ENCODE results near the gene SDK1.

Gene SDK1

DNA sequence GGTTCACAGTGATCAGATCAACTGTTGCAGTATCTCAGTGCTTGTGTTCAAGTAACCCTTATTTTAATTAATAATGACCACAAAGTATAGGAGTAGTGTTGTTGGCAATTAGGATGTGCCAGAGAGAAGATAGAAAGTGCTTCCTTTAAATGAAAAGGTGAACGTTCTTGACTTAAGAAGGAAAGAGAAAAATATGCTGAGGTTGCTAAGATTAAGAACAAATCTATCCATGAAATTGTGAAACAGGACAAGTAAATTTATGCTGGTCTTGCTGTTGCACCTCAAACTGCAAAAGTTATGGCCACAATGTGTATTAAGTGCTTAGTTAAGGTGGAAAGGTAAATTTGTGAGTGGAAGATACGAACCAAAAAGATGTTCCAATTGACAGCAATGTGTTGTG is 139.5 kb downstream of the SDK1 start:
- H3K27ac ChIP-seq (ENCODE audit: insufficient read depth, low read length, poor library complexity, severe bottlenecking) = no peak overlapping the region
- no peaks in the 10 kb centered on the region for H3K4me1 ChIP-seq (ENCODE audit: control insufficient read depth, insufficient read depth, low read length, poor library complexity, severe bottlenecking)
- no peaks in the 10 kb centered on the region for H3K27me3 ChIP-seq (replicated peaks; ENCODE audit: control insufficient read depth, insufficient read depth, low read length, poor library complexity, severe bottlenecking)
- no peak for DNase-seq
- H3K9me3 ChIP-seq (ENCODE audit: control insufficient read depth, low read length) = no peaks in the 10 kb centered on the region
- no peaks in the 10 kb centered on the region for H3K36me3 ChIP-seq (ENCODE audit: control insufficient read depth, insufficient read depth, low read length)
- no peak overlapping the region for H3K4me3 ChIP-seq (ENCODE audit: insufficient read depth, low read depth, low read length, poor library complexity, severe bottlenecking)

DNA sequence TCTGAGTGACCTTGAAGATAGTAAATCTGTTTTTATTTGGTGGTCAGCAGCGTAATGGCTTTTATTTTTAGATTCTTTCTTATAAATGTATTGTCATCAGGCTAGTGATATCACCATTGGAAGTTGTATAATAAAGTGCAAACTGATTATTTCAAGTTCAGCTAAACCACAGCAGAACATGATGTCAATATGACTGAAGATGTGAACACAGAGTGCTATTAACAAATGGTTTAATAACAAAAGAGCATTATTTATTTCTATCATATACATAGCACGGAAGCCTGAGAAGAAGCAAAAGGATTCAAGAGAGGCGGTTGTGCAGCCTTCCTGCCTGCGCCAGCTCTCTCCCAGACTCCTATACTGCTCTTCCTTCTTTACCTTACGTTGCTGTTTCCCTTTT is 142.7 kb downstream of the SDK1 start:
- no peaks in the 10 kb centered on the region for H3K9me3 ChIP-seq (ENCODE audit: control insufficient read depth, low read length)
- DNase-seq = no peak
- H3K27me3 ChIP-seq (replicated peaks; ENCODE audit: control insufficient read depth, insufficient read depth, low read length, poor library complexity, severe bottlenecking) = no peaks in the 10 kb centered on the region
- H3K4me1 ChIP-seq (ENCODE audit: control insufficient read depth, insufficient read depth, low read length, poor library complexity, severe bottlenecking) = no peaks in the 10 kb centered on the region
- no peak overlapping the region for H3K27ac ChIP-seq (ENCODE audit: insufficient read depth, low read length, poor library complexity, severe bottlenecking)
- H3K4me3 ChIP-seq (ENCODE audit: insufficient read depth, low read depth, low read length, poor library complexity, severe bottlenecking) = no peak overlapping the region
- no peaks in the 10 kb centered on the region for H3K36me3 ChIP-seq (ENCODE audit: control insufficient read depth, insufficient read depth, low read length)

DNA sequence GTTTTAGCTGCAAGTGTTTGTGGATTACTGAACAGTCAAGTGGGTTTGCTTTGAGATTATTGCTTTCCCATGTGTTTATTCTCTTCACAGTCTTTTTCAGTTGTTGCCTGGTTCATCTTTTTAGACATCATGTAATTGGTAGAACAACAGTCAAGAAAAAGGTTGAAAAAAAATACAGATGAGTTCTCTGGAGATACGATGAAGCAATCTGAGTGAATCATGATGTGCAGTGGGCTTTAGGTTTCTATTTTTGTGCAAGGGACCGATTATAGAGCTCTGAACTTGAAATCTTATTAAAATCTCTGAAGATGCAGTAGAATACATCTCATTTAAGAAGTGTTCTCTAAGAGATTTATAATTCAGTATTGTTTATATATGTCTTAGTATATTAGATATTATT is 145.7 kb downstream of the SDK1 start:
- Histone ChIP-seq H3K9me3 (ENCODE audit: control insufficient read depth, low read length) (no peaks in the 10 kb centered on the region), H3K36me3 (ENCODE audit: control insufficient read depth, insufficient read depth, low read length) (no peaks in the 10 kb centered on the region), H3K4me1 (ENCODE audit: control insufficient read depth, insufficient read depth, low read length, poor library complexity, severe bottlenecking) (no peaks in the 10 kb centered on the region), H3K27me3 (replicated peaks; ENCODE audit: control insufficient read depth, insufficient read depth, low read length, poor library complexity, severe bottlenecking) (no peaks in the 10 kb centered on the region), H3K4me3 (ENCODE audit: insufficient read depth, low read depth, low read length, poor library complexity, severe bottlenecking) (no peak overlapping the region), H3K27ac (ENCODE audit: insufficient read depth, low read length, poor library complexity, severe bottlenecking) (no peak overlapping the region)
- no peak for DNase-seq

DNA sequence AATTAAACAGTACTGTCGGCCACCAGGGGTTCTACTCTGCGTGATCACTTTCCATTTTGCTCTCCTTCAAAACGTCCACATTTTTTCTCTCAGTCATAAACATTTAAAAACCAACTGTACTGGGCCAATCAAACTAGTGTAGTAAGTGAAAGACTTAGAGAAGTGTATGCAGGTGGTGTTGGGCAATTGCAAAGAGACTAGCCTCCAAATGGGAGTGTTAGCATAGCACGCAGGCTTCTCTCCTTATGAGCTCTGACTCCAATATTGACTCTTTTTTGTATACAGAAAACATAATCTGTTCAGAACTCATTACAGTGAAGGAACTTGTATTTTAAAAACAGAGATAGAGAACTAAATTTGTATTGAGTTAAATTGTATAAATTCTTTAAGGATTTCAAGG is 150.6 kb downstream of the SDK1 start:
- no peak for DNase-seq

DNA sequence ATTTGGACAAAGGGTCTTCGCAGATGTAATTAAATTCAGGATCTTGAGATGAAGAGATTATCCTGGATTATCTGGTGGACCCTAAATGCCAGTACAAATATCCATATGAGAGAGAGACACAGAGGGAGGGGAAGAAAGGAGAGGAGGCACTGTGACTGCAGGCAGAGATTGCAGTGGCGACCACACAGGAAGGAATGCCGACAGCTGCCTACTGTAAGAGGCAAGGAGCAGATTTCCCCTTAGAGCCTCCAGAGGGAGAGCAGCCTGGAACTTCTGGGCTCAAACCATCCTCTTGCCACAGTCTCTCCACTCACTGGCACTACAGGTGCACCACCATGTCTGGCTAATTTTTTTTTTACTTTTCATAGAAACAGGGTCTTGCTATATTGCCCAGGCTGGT is 152.3 kb downstream of the SDK1 start:
- no peaks in the 10 kb centered on the region for H3K9me3 ChIP-seq (ENCODE audit: control insufficient read depth, low read length)
- H3K4me3 ChIP-seq (ENCODE audit: insufficient read depth, low read depth, low read length, poor library complexity, severe bottlenecking) = no peak overlapping the region
- no peaks in the 10 kb centered on the region for H3K4me1 ChIP-seq (ENCODE audit: control insufficient read depth, insufficient read depth, low read length, poor library complexity, severe bottlenecking)
- H3K27ac ChIP-seq (ENCODE audit: insufficient read depth, low read length, poor library complexity, severe bottlenecking) = no peak overlapping the region
- no peaks in the 10 kb centered on the region for H3K36me3 ChIP-seq (ENCODE audit: control insufficient read depth, insufficient read depth, low read length)
- H3K27me3 ChIP-seq (replicated peaks; ENCODE audit: control insufficient read depth, insufficient read depth, low read length, poor library complexity, severe bottlenecking) = no peaks in the 10 kb centered on the region
- no peak for DNase-seq

More for the DNA sequence above, 150.6 kb downstream of the SDK1 start:
- Histone ChIP-seq H3K27me3 (replicated peaks; ENCODE audit: control insufficient read depth, insufficient read depth, low read length, poor library complexity, severe bottlenecking) (no peaks in the 10 kb centered on the region), H3K4me1 (ENCODE audit: control insufficient read depth, insufficient read depth, low read length, poor library complexity, severe bottlenecking) (no peaks in the 10 kb centered on the region), H3K4me3 (ENCODE audit: insufficient read depth, low read depth, low read length, poor library complexity, severe bottlenecking) (no peak overlapping the region), H3K36me3 (ENCODE audit: control insufficient read depth, insufficient read depth, low read length) (no peaks in the 10 kb centered on the region), H3K9me3 (ENCODE audit: control insufficient read depth, low read length) (no peaks in the 10 kb centered on the region), H3K27ac (ENCODE audit: insufficient read depth, low read length, poor library complexity, severe bottlenecking) (no peak overlapping the region)

DNA sequence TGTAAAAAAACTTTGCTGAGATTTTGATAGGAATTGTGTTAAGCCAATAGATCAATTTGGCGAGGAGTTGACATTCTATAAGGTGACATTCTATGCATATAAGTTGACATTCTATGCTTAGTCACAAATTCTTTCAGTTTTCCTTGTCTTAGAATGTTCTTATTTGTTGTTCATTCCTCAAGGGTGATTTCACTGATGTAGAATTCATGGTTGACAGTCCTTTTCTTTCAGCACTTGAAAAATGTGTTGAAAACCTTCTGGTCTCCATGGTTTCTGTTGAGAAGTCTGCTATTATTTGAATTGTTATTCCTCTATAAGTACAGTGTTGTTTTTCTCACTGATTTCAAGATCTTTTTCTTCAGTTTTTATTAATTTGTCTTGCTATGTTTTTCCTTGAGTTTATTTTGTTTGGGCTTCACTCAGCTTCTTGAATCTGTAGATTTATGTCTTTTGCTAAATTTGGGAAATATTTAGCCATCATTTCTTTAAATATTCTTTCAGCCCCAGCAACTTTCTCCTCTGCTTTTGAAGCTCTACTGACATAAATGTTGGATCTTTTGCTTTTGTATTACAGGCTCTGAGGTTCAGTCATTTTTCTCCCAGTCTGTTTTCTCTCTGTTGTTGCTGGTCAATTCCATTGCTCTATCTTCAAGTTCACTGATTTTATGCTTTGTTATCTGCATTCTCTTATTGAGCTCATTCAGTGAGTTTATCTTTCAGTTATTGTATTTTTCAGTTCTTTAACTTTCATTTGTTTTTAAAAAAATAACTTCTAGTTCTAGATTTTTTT is 154.9 kb downstream of the SDK1 start:
- DNase-seq = no peak
- Histone ChIP-seq H3K4me3 (ENCODE audit: insufficient read depth, low read depth, low read length, poor library complexity, severe bottlenecking) (no peak overlapping the region), H3K4me1 (ENCODE audit: control insufficient read depth, insufficient read depth, low read length, poor library complexity, severe bottlenecking) (no peaks in the 10 kb centered on the region), H3K36me3 (ENCODE audit: control insufficient read depth, insufficient read depth, low read length) (no peaks in the 10 kb centered on the region), H3K27me3 (replicated peaks; ENCODE audit: control insufficient read depth, insufficient read depth, low read length, poor library complexity, severe bottlenecking) (no peaks in the 10 kb centered on the region), H3K9me3 (ENCODE audit: control insufficient read depth, low read length) (no peaks in the 10 kb centered on the region), H3K27ac (ENCODE audit: insufficient read depth, low read length, poor library complexity, severe bottlenecking) (no peak overlapping the region)

DNA sequence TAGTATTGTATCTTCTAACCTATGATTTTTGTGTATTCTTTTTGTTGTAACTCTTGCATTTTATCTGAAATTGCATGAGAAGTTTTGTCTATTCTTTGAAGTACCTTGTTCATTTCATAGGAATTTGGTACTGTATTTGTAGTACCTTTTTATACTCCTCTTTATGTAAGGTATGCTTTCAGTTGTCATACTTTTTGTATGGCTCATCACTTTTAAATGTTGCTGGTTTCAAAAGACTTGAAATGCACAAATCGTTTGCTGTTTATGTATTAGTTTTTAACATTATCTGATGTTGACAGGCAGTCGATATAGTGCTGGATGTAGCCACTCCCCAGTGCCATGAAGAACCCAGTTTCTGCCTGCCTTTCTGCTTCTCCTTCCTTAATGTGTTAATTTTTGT is 158.1 kb downstream of the SDK1 start:
- no peak for DNase-seq
- no peak overlapping the region for H3K4me3 ChIP-seq (ENCODE audit: insufficient read depth, low read depth, low read length, poor library complexity, severe bottlenecking)
- no peaks in the 10 kb centered on the region for H3K27me3 ChIP-seq (replicated peaks; ENCODE audit: control insufficient read depth, insufficient read depth, low read length, poor library complexity, severe bottlenecking)
- H3K4me1 ChIP-seq (ENCODE audit: control insufficient read depth, insufficient read depth, low read length, poor library complexity, severe bottlenecking) = peaks cover 15% of the 10 kb centered on the region
- no peaks in the 10 kb centered on the region for H3K36me3 ChIP-seq (ENCODE audit: control insufficient read depth, insufficient read depth, low read length)
- H3K9me3 ChIP-seq (ENCODE audit: control insufficient read depth, low read length) = no peaks in the 10 kb centered on the region
- H3K27ac ChIP-seq (ENCODE audit: insufficient read depth, low read length, poor library complexity, severe bottlenecking) = no peak overlapping the region

DNA sequence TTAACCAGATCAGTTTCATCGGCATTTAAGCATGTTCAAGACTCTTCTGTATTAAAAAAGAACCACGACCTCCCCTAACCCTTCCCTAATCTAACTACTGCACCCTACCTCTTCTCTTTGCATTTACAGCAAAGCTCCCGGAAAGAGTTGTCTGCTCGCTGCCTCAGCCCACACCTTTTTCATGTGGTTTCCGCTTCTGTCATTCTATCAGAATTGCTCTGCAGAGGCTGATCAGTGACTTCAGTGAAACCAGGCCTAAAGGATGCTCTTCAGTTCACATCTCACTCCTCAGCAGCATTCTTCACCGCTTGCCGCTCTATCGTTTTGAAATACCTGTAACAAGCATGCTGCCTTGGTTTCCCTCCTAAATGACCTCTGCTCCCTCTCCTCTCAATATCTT is 160.9 kb downstream of the SDK1 start:
- Histone ChIP-seq H3K27me3 (replicated peaks; ENCODE audit: control insufficient read depth, insufficient read depth, low read length, poor library complexity, severe bottlenecking) (no peaks in the 10 kb centered on the region), H3K27ac (ENCODE audit: insufficient read depth, low read length, poor library complexity, severe bottlenecking) (no peak overlapping the region), H3K36me3 (ENCODE audit: control insufficient read depth, insufficient read depth, low read length) (no peaks in the 10 kb centered on the region), H3K4me3 (ENCODE audit: insufficient read depth, low read depth, low read length, poor library complexity, severe bottlenecking) (no peak overlapping the region), H3K4me1 (ENCODE audit: control insufficient read depth, insufficient read depth, low read length, poor library complexity, severe bottlenecking) (peaks cover 15% of the 10 kb centered on the region), H3K9me3 (ENCODE audit: control insufficient read depth, low read length) (no peaks in the 10 kb centered on the region)
- peak; percentile 11 to 46 (median 40) for DNase-seq

DNA sequence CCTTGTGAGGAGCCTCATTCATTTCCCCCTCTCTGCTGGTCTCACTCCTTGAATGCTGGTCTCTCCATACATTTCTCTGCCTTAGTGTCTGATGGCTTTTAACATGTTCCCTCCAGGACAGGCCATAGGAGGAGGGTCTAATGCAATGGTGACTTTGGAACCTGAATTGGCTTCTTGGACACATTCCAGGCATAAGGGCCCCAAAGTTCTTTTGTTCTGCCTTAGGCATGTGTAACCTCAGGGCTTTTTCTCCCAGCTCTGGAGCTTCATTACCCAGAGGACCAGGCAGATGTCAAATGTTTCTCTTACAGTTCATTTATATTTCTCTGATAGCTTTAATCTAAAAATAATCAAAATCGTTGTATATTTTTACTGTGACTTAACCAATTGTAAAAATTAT is 162.6 kb downstream of the SDK1 start:
- Histone ChIP-seq H3K36me3 (ENCODE audit: control insufficient read depth, insufficient read depth, low read length) (no peaks in the 10 kb centered on the region), H3K4me3 (ENCODE audit: insufficient read depth, low read depth, low read length, poor library complexity, severe bottlenecking) (no peak overlapping the region), H3K4me1 (ENCODE audit: control insufficient read depth, insufficient read depth, low read length, poor library complexity, severe bottlenecking) (peaks cover 15% of the 10 kb centered on the region), H3K27ac (ENCODE audit: insufficient read depth, low read length, poor library complexity, severe bottlenecking) (no peak overlapping the region), H3K27me3 (replicated peaks; ENCODE audit: control insufficient read depth, insufficient read depth, low read length, poor library complexity, severe bottlenecking) (no peaks in the 10 kb centered on the region), H3K9me3 (ENCODE audit: control insufficient read depth, low read length) (no peaks in the 10 kb centered on the region)
- DNase-seq = no peak

DNA sequence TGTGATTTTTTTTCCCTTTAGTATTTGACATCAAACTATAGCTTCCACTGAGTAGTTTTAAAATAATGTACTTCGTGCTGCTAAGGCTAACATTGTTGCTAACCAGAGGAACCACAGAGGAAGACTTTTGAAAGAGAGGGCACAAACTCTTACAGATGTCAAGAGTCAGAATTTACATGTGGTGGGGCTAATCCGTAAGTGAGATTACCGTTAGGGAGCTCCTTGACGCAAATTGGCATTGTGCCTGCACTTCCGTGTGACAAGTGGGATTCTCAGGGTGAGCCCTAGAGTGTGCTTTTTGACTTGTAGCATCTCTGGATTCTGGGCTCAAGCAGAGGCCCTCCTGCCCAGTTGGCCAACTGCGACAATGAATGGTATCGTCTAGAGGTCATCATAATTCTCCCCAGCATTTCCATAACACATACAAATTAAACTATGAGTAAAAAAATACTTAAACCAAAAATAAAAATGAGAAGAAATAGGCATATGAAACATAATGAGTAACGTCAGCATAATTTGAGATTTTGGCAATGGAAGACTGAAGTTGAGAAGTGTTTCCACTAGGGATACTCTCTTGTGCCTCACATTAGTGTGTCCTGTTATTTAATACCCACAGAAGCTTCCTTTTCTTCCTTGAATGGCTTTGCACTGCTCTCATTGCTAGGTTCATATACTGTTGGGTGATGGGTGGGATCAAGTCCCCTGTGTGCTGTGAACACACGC is 164.0 kb downstream of the SDK1 start:
- H3K27ac ChIP-seq (ENCODE audit: insufficient read depth, low read length, poor library complexity, severe bottlenecking) = no peak overlapping the region
- peaks cover 15% of the 10 kb centered on the region for H3K4me1 ChIP-seq (ENCODE audit: control insufficient read depth, insufficient read depth, low read length, poor library complexity, severe bottlenecking)
- no peak for DNase-seq
- no peaks in the 10 kb centered on the region for H3K27me3 ChIP-seq (replicated peaks; ENCODE audit: control insufficient read depth, insufficient read depth, low read length, poor library complexity, severe bottlenecking)
- H3K36me3 ChIP-seq (ENCODE audit: control insufficient read depth, insufficient read depth, low read length) = no peaks in the 10 kb centered on the region
- H3K4me3 ChIP-seq (ENCODE audit: insufficient read depth, low read depth, low read length, poor library complexity, severe bottlenecking) = no peak overlapping the region
- no peaks in the 10 kb centered on the region for H3K9me3 ChIP-seq (ENCODE audit: control insufficient read depth, low read length)

Data from effector memory CD4-positive, alpha-beta T cell (primary cell).